ENCODE measurements around the gene CEP350.
A peak's percentile ranks its signal among the peaks of the same experiment; 100 is the strongest.

The CEP350 gene

GRCh38 chr1:179923029-179923428 lies 31.6 kb upstream of the CEP350 start:
- TF ChIP-seq ZFX (IDR thresholded peaks at IDR 0.05; ENCODE audit: borderline replicate concordance) (no peak), CTCF (IDR thresholded peaks at IDR 0.05) (no peak)
- no peak overlapping the region for H3K27ac ChIP-seq

- H3K27ac ChIP-seq = no peak overlapping the region
- TF ChIP-seq ZFX (IDR thresholded peaks at IDR 0.05; ENCODE audit: borderline replicate concordance) (no peak), CTCF (IDR thresholded peaks at IDR 0.05) (no peak)
Observed at GRCh38 chr1:179924268-179924667, 30.3 kb upstream of the CEP350 start.

DNA sequence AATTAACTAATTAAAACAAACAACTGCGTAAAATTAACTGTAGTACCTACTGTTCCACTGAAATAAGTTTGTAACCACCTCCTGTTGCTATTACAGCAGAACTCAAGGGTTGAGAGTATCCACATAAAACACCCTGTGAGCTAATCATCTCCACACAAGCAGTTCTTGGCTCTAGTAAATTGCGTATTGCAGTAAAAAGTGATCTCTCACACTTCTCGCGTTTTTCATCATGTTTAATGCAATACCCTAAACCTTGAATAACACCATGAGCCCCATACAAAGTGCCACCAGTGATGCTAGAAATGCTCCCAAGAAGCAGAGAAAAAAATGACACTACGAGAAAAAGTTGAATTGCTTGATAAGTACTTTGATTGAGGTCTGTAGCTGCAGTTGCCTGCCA lies 29.3 kb upstream of the CEP350 start:
- H3K27ac ChIP-seq = no peak overlapping the region
- no peak for TF ChIP-seq ZFX (IDR thresholded peaks at IDR 0.05; ENCODE audit: borderline replicate concordance)
- TF ChIP-seq CTCF (IDR thresholded peaks at IDR 0.05) = no peak

GRCh38 chr1:179925922-179926849 lies 28.4 kb upstream of the CEP350 start:
- no peak for TF ChIP-seq ZFX (IDR thresholded peaks at IDR 0.05; ENCODE audit: borderline replicate concordance)
- TF ChIP-seq CTCF (IDR thresholded peaks at IDR 0.05) = no peak
- H3K27ac ChIP-seq = no peak overlapping the region

DNA sequence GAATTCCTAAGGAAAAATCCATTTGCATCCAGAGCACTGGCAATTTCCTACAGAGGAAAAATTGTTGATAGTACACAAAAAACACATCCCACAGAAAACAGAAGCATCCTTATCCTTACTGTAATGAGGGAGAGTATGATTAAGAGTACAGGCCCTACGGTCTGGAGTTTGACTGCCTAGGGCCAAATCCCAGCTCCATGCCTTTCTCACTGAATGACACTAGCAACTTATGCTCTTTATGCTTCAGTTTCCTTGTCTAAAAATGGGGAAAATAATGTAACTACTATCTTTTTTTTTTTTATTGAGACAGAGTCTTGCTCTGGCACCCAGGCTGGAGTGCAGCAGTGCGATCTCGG lies 27.8 kb upstream of the CEP350 start:
- no peak for TF ChIP-seq CTCF (IDR thresholded peaks at IDR 0.05)
- no peak for TF ChIP-seq ZFX (IDR thresholded peaks at IDR 0.05; ENCODE audit: borderline replicate concordance)
- H3K27ac ChIP-seq = no peak overlapping the region

DNA sequence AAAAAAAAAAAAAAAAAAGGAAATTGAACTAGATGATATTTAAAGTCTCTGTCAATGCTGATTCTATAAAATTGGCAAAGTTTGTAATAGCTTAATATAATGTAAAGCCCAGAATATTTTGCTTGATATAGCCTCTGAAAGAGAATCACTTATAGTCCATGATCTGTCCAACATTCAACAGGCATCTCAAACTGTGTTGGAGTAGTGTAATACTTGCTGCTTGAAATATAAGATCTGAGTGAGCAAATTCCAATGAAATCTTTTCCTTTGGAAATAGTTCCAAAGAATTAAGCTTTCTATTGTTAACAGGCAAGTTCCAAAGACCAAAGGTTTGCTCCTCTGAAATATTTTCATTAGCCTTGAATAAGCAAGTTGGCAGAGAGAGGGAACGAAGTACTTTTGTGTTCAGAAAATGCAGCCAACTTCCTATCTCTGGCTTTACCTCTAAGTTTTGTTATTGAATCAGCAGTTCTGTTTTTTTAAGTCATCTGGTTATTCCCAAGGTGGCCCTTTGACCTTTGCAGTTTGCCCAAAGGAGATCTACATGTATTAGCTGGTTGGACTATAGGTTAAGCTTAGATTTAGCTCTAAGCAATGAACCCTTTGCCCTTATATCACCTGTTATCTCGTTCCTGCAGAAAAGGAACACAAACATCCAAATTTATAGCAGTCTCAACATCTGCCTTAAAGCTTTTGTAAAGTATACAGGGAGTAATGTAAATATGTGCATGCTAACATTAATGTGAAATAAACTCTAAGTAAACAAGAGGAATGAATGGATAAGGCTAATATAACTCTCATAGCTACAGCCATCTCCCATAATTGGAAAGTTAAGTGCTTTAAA lies 24.4 kb upstream of the CEP350 start:
- H3K27ac ChIP-seq = peak overlapping the region; percentile 74
- TF ChIP-seq ZFX (IDR thresholded peaks at IDR 0.05; ENCODE audit: borderline replicate concordance) (no peak), CTCF (IDR thresholded peaks at IDR 0.05) (no peak)

GRCh38 chr1:179930867-179931266 lies 23.7 kb upstream of the CEP350 start:
- peak overlapping the region; percentile 74 for H3K27ac ChIP-seq

More at GRCh38 chr1:179930867-179931266, 23.7 kb upstream of the CEP350 start:
- TF ChIP-seq ZFX (IDR thresholded peaks at IDR 0.05; ENCODE audit: borderline replicate concordance) (no peak), CTCF (IDR thresholded peaks at IDR 0.05) (no peak)
